HL-60 (cell line): ENCODE measurements around the gene EVI5L.

Experiments used
- DNase-seq, 2 experiments: peaks; one replicate each; pipeline ENCODE4 v3.0.0-alpha.2; 2010 to 2020; ENCODE audit warnings: low read depth in 1 of 2, low spot score in 1 of 2
- H3K27ac ChIP-seq: fragments of 250-450 bp; sonication (Bioruptor Pico); replicated peaks from 2 replicates; pipeline ENCODE4 v1.5.1; 2020; ENCODE audit warnings: mild to moderate bottlenecking, moderate library complexity
- H3K27me3 ChIP-seq: fragments of 250-450 bp; sonication (Bioruptor Pico); 2 replicates; pipeline ENCODE4 v1.5.1; 2021; ENCODE audit warnings: mild to moderate bottlenecking, moderate library complexity; ENCODE audit not compliant: insufficient read depth, poor library complexity, severe bottlenecking
- H3K4me3 ChIP-seq: replicated peaks from 2 replicates; pipeline ENCODE4 v1.5.1; 2011; ENCODE audit warnings: mild to moderate bottlenecking, control low read depth, low read length; ENCODE audit not compliant: insufficient read depth
- CTCF ChIP-seq: IDR thresholded peaks from one replicate; pipeline ENCODE4 v1.5.1; 2011; ENCODE audit warnings: low read length, control low read depth, inconsistent platforms; ENCODE audit not compliant: insufficient read depth
- GABPA ChIP-seq: IDR thresholded peaks from 2 replicates; pipeline ENCODE4 v1.6.1; 2012; ENCODE audit warnings: low read depth
- POLR2AphosphoS5 ChIP-seq: IDR thresholded peaks from 2 replicates; pipeline ENCODE4 v1.6.1; 2012; ENCODE audit warnings: low read depth
- REST ChIP-seq: IDR thresholded peaks from 2 replicates; pipeline ENCODE4 v1.6.1; 2012; ENCODE audit warnings: low read depth; ENCODE audit not compliant: insufficient replicate concordance
- SPI1 ChIP-seq: IDR thresholded peaks from 2 replicates; pipeline ENCODE4 v1.6.1; 2012; ENCODE audit warnings: low read depth, mild to moderate bottlenecking, borderline replicate concordance

The EVI5L gene

GRCh38 chr19:7822910-7823515 is 7.0 kb upstream of the EVI5L start:
- DNase-seq, result no peak
- no peak for TF ChIP-seq SPI1
- no peak for TF ChIP-seq CTCF
- TF ChIP-seq GABPA, result no peak
- TF ChIP-seq REST, result no peak
- no peak for TF ChIP-seq POLR2AphosphoS5
- H3K4me3 ChIP-seq, result no peak overlapping the region
- H3K27me3 ChIP-seq, result no peaks in the 10 kb centered on the region
- H3K27ac ChIP-seq, result no peak overlapping the region

- no peak overlapping the region for H3K4me3 ChIP-seq
- H3K27me3 ChIP-seq, result no peaks in the 10 kb centered on the region
- DNase-seq, result no peak
- H3K27ac ChIP-seq, result no peak overlapping the region
- no peak for TF ChIP-seq REST
- TF ChIP-seq GABPA, result no peak
- no peak for TF ChIP-seq SPI1
- no peak for TF ChIP-seq POLR2AphosphoS5
- TF ChIP-seq CTCF, result no peak
These were observed 6.2 kb upstream of the EVI5L start for GRCh38 chr19:7823686-7824301.

- DNase-seq, result no peak
- TF ChIP-seq SPI1 (no peak), GABPA (no peak), POLR2AphosphoS5 (no peak), REST (no peak), CTCF (no peak)
- Histone ChIP-seq H3K27me3 (no peaks in the 10 kb centered on the region), H3K27ac (no peak overlapping the region; the same call in 1 of the 2 replicates), H3K4me3 (peak overlapping the region; percentile 44)
These were observed 875 bp upstream of the EVI5L start for GRCh38 chr19:7829166-7829520.
